Choroid plexus epithelial cell (primary cell): ENCODE data around the gene ASXL3.
A peak's percentile ranks its signal among the peaks of the same experiment; 100 is the strongest.

Source experiments
- DNase-seq: peaks from one replicate; pipeline ENCODE4 v3.0.0-alpha.2; 2010; ENCODE audit warnings: low read depth
- H3K4me3 ChIP-seq: 2 replicates; pipeline ENCODE4 v1.5.1; 2011; ENCODE audit warnings: low read depth, mild to moderate bottlenecking, control low read depth, low read length, moderate library complexity
- TF ChIP-seq, protein P1 (sequence below): conservative IDR thresholded peaks from 2 replicates; pipeline ENCODE4 v1.5.1; 2011; ENCODE audit warnings: low read depth, mild to moderate bottlenecking, control low read depth, inconsistent platforms, low read length, moderate library complexity

Gene ASXL3

DNA sequence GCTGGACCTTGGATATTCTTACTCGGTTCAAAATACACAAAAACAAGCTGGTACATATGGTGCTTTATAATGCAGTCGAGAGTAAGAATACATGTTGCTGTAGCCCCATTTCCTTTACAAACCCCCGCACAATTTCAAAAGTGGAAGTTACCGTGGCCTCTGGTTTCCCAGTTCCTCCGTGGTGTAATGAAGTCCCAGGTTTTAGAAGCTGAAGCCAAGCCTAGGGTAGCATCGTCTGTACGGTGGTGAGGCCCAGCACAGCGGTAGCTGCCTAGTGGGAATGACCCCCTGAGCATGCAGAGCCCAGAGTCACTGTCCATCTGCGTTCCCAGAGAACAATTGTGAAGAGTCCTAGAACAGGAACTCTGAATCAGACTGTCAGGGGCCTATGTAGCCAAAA lies 171.8 kb downstream of the ASXL3 start:
- no peak for DNase-seq
- H3K4me3 ChIP-seq, result no peak overlapping the region
- TF ChIP-seq, protein P1, sequence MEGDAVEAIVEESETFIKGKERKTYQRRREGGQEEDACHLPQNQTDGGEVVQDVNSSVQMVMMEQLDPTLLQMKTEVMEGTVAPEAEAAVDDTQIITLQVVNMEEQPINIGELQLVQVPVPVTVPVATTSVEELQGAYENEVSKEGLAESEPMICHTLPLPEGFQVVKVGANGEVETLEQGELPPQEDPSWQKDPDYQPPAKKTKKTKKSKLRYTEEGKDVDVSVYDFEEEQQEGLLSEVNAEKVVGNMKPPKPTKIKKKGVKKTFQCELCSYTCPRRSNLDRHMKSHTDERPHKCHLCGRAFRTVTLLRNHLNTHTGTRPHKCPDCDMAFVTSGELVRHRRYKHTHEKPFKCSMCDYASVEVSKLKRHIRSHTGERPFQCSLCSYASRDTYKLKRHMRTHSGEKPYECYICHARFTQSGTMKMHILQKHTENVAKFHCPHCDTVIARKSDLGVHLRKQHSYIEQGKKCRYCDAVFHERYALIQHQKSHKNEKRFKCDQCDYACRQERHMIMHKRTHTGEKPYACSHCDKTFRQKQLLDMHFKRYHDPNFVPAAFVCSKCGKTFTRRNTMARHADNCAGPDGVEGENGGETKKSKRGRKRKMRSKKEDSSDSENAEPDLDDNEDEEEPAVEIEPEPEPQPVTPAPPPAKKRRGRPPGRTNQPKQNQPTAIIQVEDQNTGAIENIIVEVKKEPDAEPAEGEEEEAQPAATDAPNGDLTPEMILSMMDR, result no peak

DNA sequence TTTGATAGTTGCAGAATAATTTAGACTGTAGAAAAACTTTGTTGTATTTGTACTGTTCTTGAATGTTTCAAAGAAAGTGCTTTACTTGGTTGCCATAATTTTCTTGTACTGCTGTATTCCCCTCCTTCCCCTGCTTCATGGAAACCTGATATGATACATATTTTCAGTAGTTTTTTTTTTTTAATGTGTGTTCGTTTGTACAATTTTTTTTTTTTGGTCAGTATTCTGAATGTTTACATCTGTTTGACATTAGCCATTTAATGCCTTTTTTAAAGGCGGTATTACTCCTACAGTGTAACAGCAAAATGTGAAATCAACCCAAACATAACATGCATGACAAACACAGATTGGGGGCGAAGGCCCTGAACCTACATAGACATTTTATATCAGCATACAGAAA lies 172.3 kb downstream of the ASXL3 start:
- no peak overlapping the region for H3K4me3 ChIP-seq
- DNase-seq, result no peak
- TF ChIP-seq, protein P1, result no peak

DNA sequence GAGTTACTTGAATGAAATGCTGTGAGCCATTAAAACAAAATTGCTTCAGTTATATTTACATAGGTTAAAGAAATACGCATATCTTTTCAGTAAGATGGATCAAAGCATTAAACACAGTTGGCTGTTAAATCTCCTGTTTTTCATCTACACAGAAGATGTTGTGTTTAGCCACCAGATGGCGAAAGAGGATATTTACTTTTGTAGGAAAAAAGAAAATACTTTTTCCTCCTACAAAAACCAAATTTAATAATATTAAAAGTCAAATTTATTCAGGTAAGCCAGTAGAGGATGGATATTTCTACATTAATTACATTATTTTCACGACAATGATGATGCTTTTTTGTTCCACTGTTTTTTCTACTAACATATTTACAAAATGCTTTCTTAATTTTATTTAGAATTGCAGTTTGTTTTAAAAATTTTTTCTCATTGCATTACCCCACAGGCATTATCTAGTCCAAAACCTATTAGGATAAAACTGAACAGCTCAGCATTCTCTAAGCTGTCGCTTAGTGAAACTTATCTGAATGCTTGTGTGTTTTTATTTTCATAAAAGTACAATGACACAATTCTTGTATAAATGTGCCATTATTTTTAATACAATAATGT lies 173.7 kb downstream of the ASXL3 start:
- H3K4me3 ChIP-seq, result no peak overlapping the region
- TF ChIP-seq, protein P1, result peak; percentile 59
- DNase-seq, result peak; percentile 57

DNA sequence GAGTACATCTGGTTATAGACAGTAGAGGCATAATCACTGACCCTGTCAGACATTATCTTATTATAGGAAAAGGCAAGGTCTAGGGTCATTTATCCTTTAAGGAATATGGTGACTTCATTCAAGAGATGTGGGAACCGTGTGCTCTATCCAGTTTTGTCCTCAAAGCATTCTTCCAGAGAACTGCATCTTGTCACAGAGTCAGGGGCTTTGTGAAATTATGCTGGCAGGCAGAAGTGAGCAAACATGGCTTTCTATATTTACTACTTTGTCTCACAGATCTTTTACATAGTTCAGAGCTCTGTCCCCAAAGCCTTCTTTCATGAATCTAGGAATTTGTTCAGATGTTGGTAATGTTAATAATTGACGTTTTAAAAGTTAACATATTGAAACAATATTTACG lies 177.4 kb downstream of the ASXL3 start:
- no peak overlapping the region for H3K4me3 ChIP-seq
- DNase-seq, result no peak
- TF ChIP-seq, protein P1, result no peak

DNA sequence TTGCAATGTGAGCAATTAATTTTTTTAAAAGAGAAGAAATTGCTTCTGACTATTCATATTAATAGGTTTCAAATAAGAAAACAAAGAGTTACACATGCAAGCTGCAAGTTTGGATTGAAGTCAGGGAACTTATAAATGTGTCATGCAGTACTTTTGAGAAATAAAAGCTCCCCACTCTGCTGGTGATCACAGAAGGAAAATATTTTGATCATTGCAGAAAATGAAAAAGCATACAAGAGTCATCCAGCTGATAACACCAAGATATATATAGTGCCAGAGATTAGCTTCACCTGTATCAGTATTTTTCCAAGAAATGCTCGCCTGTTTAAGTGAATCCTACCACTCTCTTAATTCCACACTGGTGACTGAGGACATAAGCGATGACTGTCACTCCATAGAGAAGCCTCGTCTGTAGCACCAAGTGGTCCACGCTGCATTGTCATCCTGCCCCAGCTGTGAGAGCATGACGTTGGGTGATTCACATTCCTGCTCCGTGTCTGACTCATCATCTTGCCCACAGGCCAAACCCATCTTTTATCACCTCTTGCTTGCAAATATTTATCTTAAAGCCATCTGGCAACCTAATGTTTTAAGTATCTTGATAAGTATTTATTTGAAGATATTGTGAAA lies 178.0 kb downstream of the ASXL3 start:
- DNase-seq, result peak; percentile 87
- TF ChIP-seq, protein P1, result no peak
- H3K4me3 ChIP-seq, result no peak overlapping the region

DNA sequence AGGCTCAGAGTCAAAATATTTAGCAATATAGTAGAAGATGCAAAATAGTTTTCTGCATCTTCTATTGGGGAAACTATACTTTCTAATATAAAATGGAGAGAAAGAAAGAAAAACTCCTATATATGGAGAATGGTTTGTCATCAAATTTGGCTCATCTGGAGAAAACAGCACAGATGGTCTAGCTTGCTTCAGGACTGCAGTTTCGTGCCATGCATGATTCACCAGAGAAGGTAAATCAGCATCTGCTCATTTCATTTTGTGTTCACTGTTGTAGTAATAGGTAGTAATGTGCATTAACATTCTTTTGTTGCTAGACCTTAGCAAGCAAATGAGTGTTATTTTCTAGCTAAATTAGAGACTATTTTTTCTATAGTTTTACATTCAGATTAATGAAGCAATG lies 179.0 kb downstream of the ASXL3 start:
- TF ChIP-seq, protein P1, result no peak
- H3K4me3 ChIP-seq, result no peak overlapping the region
- peak; percentile 10 for DNase-seq

DNA sequence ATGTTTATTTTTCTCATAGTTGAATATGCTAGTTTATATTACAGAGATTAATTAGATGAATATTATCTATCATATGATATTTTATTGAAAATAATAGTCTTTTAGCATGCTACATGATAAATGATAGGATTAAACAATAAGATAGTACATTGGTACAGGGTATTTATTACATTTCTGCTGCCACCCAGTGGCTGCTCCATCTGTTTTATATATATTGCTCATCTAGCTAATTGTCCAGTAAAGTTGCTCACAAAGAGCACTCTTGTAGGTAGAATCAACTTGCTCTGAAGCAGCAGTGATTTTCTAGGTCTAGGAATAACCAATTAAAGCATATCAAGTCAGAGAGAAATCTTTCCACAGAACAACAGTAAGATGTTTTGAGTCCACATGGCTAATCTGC lies 183.3 kb downstream of the ASXL3 start:
- DNase-seq, result peak; percentile 62
- TF ChIP-seq, protein P1, result peak; percentile 54
- no peak overlapping the region for H3K4me3 ChIP-seq
